ENCODE results near the gene PSMD9. TPM values are rescaled to one million over a fixed set of nuclear protein-coding genes. Genes with fewer than 3 reads are reported as not detected.

Gene PSMD9
- total RNA-seq, 1 experiment from 2014 or later = 39.9 TPM

DNA sequence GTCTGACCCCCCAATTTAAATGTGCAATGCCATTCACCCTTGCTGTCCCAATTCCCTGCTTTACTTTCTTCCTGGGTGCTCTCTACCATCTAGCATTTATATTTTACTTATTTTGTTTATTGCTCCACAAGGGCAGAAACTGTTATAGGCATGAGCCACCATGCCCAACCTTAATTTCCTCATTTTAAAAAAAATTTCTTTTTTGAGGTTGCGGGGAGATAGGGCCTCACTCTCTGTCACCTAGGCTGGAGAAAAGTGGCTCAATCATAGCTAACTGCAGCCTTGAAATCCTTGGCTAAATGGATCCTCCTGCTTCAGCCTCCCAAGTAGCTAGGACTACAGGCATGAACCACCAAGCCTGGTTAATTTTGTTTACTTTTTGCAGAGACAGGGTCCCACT, 42.9 kb upstream of the PSMD9 start:
- Histone ChIP-seq H3K27ac (ENCODE audit: insufficient read length, low read depth, low read length) (no peak overlapping the region), H3K9me3 (ENCODE audit: control insufficient read depth, low read depth, low read length) (no peaks in the 10 kb centered on the region), H4K91ac (ENCODE audit: insufficient read length, low read depth, low read length) (no peak overlapping the region), H2AFZ (ENCODE audit: low read length) (no peak overlapping the region), H3K4me2 (ENCODE audit: insufficient read depth, insufficient read length, low read length) (no peak overlapping the region), H3T11ph (ENCODE audit: low read length) (no peak overlapping the region), H2BK12ac (ENCODE audit: insufficient read length, low read depth, low read length) (no peak overlapping the region), H3K9ac (ENCODE audit: extremely low read depth, insufficient read length, low read length) (no peak overlapping the region), H3K23ac (ENCODE audit: insufficient read length, low read depth, low read length) (no peak overlapping the region), H3K23me2 (ENCODE audit: insufficient read length, low read depth, low read length, poor library complexity, severe bottlenecking) (no peaks in the 10 kb centered on the region), H2BK15ac (ENCODE audit: low read depth, low read length) (no peak overlapping the region), H4K5ac (ENCODE audit: insufficient read length, low read depth, low read length) (no peak overlapping the region), H4K8ac (replicated peaks; ENCODE audit: insufficient read length, low read depth, low read length) (no peak overlapping the region), H3K14ac (ENCODE audit: insufficient read depth, low read length) (no peak overlapping the region), H3K79me1 (ENCODE audit: insufficient read depth, low read depth, low read length, poor library complexity, severe bottlenecking) (no peaks in the 10 kb centered on the region), H4K20me1 (ENCODE audit: control insufficient read depth, insufficient read depth, insufficient read length) (no peaks in the 10 kb centered on the region), H2BK5ac (ENCODE audit: insufficient read length, low read length) (no peak overlapping the region), H3K4me1 (ENCODE audit: insufficient read depth, low read length) (no peaks in the 10 kb centered on the region), H2AK5ac (ENCODE audit: insufficient read length, low read length) (no peak overlapping the region), H3K79me2 (ENCODE audit: insufficient read depth, low read length) (no peaks in the 10 kb centered on the region), H2BK120ac (ENCODE audit: low read depth, low read length, poor library complexity, severe bottlenecking) (no peak overlapping the region), H3K4ac (ENCODE audit: low read depth, low read length) (no peak overlapping the region), H2BK20ac (ENCODE audit: low read depth, low read length, poor library complexity, severe bottlenecking) (no peak overlapping the region), H3K56ac (ENCODE audit: insufficient read length, low read depth, low read length) (no peak overlapping the region), H3K27me3 (ENCODE audit: insufficient read depth, low read length) (no peaks in the 10 kb centered on the region), H3K18ac (ENCODE audit: insufficient read length, low read depth, low read length) (no peak overlapping the region)
- Mint-ChIP-seq H3K4me3 (no peak overlapping the region), H3K4me1 (peaks cover 8 to 9% of the 10 kb centered on the region in 2 experiments; a peak in 3 of 4 replicates), H3K27ac (no peak overlapping the region), H3K9me3 (no peaks in the 10 kb centered on the region), H3K27me3 (ENCODE audit: low read depth) (no peaks in the 10 kb centered on the region), H3K36me3 (ENCODE audit: insufficient read depth in 1 of 3, low read depth in 3 of 3) (no peaks in the 10 kb centered on the region)
- TF ChIP-seq, protein P1, sequence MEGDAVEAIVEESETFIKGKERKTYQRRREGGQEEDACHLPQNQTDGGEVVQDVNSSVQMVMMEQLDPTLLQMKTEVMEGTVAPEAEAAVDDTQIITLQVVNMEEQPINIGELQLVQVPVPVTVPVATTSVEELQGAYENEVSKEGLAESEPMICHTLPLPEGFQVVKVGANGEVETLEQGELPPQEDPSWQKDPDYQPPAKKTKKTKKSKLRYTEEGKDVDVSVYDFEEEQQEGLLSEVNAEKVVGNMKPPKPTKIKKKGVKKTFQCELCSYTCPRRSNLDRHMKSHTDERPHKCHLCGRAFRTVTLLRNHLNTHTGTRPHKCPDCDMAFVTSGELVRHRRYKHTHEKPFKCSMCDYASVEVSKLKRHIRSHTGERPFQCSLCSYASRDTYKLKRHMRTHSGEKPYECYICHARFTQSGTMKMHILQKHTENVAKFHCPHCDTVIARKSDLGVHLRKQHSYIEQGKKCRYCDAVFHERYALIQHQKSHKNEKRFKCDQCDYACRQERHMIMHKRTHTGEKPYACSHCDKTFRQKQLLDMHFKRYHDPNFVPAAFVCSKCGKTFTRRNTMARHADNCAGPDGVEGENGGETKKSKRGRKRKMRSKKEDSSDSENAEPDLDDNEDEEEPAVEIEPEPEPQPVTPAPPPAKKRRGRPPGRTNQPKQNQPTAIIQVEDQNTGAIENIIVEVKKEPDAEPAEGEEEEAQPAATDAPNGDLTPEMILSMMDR (conservative IDR thresholded peaks at IDR 0.05) = no peak
- WGBS (ENCODE audit: extremely low coverage, insufficient read length, low lambda C conversion rate) = no CpG with 5 or more reads among the region's 1 CpG
- no peak for DNase-seq

Data from H9 (cell line).